Erythroblast (primary cell): ENCODE measurements around the gene SEH1L.

Source experiments
- GATA1 ChIP-seq: IDR thresholded peaks from 2 replicates; pipeline ENCODE4 v1.6.1; 2011; ENCODE audit warnings: low read depth, mild to moderate bottlenecking, control low read depth, low read length, moderate library complexity
- POLR2A ChIP-seq: IDR thresholded peaks from 2 replicates; pipeline ENCODE4 v1.6.1; 2011; ENCODE audit warnings: mild to moderate bottlenecking, low read length

DNA sequence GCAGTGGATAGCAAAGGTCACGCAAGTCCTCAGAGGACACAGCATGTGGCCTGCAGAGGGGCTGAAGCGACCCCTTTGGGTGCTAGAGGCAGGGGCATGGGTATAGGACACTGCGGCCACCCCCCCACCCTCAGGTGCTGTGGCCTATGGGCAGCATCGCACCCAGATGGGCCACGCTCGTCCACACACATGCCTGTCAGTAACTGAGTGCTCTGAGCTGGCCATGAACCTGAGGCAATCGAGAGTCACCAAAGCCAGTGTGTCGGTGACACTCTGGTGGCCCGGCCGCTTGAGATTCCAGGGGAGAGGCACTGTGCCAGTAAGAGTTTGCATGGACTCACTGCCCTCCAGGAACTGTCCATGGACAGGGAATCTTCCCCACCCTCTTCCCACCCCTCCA lies 41.0 kb upstream of the SEH1L start:
- TF ChIP-seq POLR2A (no peak), GATA1 (no peak)
